Thyroid gland (tissue), 4 donors: ENCODE results near the gene ZNF79. TPM values are rescaled to one million over a fixed set of nuclear protein-coding genes. Genes with fewer than 3 reads are reported as not detected.

Experiments used
- DNase-seq, 2 donors: peaks; one replicate each; pipeline ENCODE4 v3.0.0-alpha.2; 2019
- H3K27ac ChIP-seq, 3 donors: fragments of 200-600 bp; sonication (generic); 1 replicate in 2 of 3; 2 replicates in 1 of 3; pipeline ENCODE4 v1.5.1; 2016 to 2019; ENCODE audit warnings: mild to moderate bottlenecking in 1 of 3, moderate library complexity in 1 of 3
- H3K27me3 ChIP-seq: fragments of 200-600 bp; sonication (generic); one replicate; pipeline ENCODE4 v1.5.1; 2019
- H3K36me3 ChIP-seq, 2 donors: fragments of 200-600 bp; sonication (generic); one replicate each; pipeline ENCODE4 v1.5.1; 2016 to 2019
- H3K4me1 ChIP-seq, 2 donors: fragments of 200-600 bp; sonication (generic); one replicate each; pipeline ENCODE4 v1.5.1; 2017 to 2019
- H3K4me3 ChIP-seq, 3 donors: fragments of 200-600 bp; sonication (generic); replicated peaks in 1 of 3; 1 replicate in 2 of 3; 2 replicates in 1 of 3; pipeline ENCODE4 v1.5.1; 2016; ENCODE audit warnings: mild to moderate bottlenecking in 1 of 3
- H3K9me3 ChIP-seq: fragments of 200-600 bp; sonication (generic); one replicate; pipeline ENCODE4 v1.5.1; 2017
- CTCF ChIP-seq, 6 experiments: fragments of 200-600 bp in 3 of 6; fragments of 450-650 bp in 3 of 6; sonication (generic) in 3 of 6; IDR thresholded peaks; one replicate each; pipeline ENCODE4 v1.5.1; 2016 to 2019; ENCODE audit warnings: antibody characterized with exemption in 6 of 6, mild to moderate bottlenecking in 2 of 6, inconsistent platforms in 1 of 6, moderate library complexity in 1 of 6
- POLR2A ChIP-seq, 2 donors: fragments of 450-650 bp; IDR thresholded peaks; one replicate each; pipeline ENCODE4 v1.6.1; 2017; ENCODE audit warnings: antibody characterized with exemption in 2 of 2, mild to moderate bottlenecking in 2 of 2, moderate library complexity in 1 of 2
- WGBS, 2 donors: methylation state at CpG; one replicate each; pipeline ENCODE4 v1.1.5; 2017; 5-methylcytosine and 5-hydroxymethylcytosine counted together
- intact Hi-C: fragments of 100-400 bp; cut with DNase I; formaldehyde crosslinking; loops from one replicate; pipeline ENCODE4 v1.15.1; 2023
- total RNA-seq, 4 donors: library from RNA; depleted of rRNA; stranded (reverse); fragments of >200 nt; gene quantifications; one replicate each; pipeline ENCODE4 v1.2.3, GENCODE V29; 2016

Gene ZNF79
- total RNA-seq, 4 donors from 2014 or later: 10.6 to 19.4 (median 15.9) TPM

DNA sequence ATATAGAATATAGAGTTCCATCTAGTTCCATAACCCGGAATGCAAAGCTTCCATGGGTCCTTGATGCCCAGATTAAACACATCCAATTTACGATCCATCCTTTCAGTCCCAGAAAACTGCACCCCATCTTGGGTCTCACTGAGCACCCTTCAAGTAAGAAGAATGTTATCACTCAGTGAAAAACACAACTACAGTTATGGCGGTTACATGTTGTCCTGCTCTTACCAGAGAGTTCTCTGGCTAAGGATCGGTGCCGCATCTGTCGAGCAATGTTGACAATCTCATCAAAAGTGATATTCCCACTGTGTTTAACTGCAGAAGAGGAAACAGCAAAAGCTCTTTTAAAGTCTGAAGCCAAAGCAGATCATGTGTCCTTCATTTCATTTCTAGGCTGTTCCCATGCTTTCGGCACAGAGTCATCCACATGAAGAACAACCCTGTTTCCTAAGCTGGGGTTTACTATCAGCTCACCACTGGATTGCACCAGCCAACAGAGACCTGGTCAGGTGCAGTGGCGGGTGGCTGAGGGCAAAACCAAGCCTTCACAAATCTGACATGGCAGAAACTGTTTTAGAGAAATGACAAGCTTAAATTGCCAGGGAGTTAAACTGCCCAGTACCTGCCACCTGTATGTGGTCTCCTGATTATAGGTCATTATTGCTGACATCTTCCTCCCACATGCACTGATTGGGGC is 24.1 kb downstream of the ZNF79 start:
- intact Hi-C loops: no loop called here
- Histone ChIP-seq H3K4me1 (peaks cover 25 to 47% of the 10 kb centered on the region in 2 donors), H3K27me3 (no peaks in the 10 kb centered on the region), H3K4me3 (no peak overlapping the region), H3K36me3 (peaks cover 44% of the 10 kb centered on the region in 2 donors), H3K9me3 (no peaks in the 10 kb centered on the region), H3K27ac (no peak overlapping the region)
- DNase-seq: no peak
- WGBS, 2 donors: 91 to 94% methylated on average over 8 of the region's 8 CpGs
- TF ChIP-seq CTCF (IDR thresholded peaks at IDR 0.05) (no peak), POLR2A (IDR thresholded peaks at IDR 0.05) (no peak)

DNA sequence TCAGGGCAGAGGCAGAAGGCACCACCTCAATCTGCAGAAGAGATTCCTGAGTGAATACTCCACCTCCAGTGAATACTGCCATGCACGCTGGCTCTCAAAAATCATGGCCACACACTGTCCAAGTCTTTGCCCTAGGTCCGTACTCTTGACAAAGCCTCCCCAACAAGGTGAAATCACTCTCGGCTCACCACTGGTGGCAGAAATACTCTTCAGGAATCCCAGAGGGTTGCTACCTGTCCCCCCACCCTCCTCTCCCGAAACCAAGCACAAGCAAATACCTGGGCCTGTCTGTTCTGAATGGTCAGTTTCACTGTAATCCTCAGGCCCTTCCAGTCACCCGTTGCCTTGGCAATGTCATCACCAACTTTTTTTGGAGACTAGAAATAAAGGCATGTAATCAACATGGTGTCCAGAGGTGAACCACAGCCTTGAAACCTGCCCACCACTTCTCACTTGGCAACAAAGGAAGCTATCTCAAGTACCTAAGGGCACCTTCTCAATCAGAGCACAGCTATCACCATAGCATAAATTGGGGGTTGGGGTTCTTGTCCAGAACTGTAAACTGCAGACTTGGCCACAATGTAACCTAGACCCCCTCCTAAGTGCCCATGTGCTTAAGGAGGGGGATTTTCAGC is 25.3 kb downstream of the ZNF79 start:
- peak overlapping the region in 1 of 3 donors; percentile 82 for H3K27ac ChIP-seq
- intact Hi-C loops: no loop called here
- peaks cover 38 to 41% of the 10 kb centered on the region in 2 donors for H3K36me3 ChIP-seq
- no peak for DNase-seq
- H3K9me3 ChIP-seq: no peaks in the 10 kb centered on the region
- TF ChIP-seq CTCF (IDR thresholded peaks at IDR 0.05): no peak
- TF ChIP-seq POLR2A (IDR thresholded peaks at IDR 0.05): no peak
- peaks cover 25 to 41% of the 10 kb centered on the region in 2 donors for H3K4me1 ChIP-seq
- H3K4me3 ChIP-seq: no peak overlapping the region
- 65 to 72% methylated on average over 5 of the region's 5 CpGs for WGBS, 2 donors
- no peaks in the 10 kb centered on the region for H3K27me3 ChIP-seq

- Histone ChIP-seq H3K4me3 (peak overlapping the region; percentile 68 to 78 (median 74)), H3K36me3 (peaks cover 32 to 33% of the 10 kb centered on the region in 2 donors), H3K27me3 (no peaks in the 10 kb centered on the region), H3K27ac (peak overlapping the region; percentile 82 to 90 (median 89)), H3K9me3 (no peaks in the 10 kb centered on the region), H3K4me1 (peaks cover 25 to 38% of the 10 kb centered on the region in 2 donors)
- no peak for TF ChIP-seq POLR2A (IDR thresholded peaks at IDR 0.05)
- TF ChIP-seq CTCF (IDR thresholded peaks at IDR 0.05): no peak
- DNase-seq: no peak
- intact Hi-C loops: no loop called here
- 10 to 13% methylated on average over 13 to 14 of the region's 14 CpGs for WGBS, 2 donors
Measured at GRCh38 chr9:127450243-127450760, 26.1 kb downstream of the ZNF79 start.

DNA sequence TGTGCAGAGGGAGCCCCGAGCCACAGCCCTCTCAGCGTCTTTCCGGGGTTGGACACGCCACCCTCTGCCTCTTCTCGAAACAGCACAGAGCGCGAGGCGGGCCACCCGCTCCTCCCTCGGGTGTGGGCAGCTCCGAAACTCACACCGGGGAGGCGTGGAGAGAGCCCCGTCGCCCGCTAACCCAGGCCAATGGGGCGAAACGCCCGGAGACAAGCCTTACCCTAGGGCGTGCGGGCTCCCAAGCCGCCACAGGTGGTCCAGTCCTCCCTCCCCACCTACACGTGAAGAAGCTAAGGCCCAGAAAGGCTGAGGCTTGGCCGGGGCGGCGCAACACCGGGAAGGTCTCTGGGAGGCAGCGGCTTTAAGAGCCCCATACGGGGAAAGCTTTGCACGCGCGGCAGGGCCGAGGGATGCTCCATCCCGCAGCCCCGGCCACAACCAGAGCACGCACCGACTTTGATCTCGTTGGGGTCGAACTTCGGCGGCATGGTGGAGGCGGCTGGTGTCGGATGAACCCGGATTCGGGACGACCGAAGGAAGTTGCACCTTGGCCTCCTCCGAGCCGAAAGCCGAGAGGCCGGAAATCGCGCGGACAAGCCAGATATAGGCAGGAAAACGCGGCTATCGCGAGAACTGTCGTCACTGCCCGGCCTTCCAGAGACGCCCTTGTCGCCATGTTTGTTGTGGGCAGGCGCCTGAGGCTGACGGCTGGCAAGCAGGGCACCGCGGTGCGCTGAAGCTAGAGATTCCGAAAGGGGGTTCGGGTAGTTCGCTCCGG is 26.8 kb downstream of the ZNF79 start, which contains the start of the genes LRSAM1 and RPL12:
LRSAM1 (plus strand) TSS at position 681 of the 778 bp plus-strand sequence. CDS start 3,018 bp downstream, outside the sequence.
RPL12 (minus strand) TSS at position 577 of the 778 bp plus-strand sequence; CDS start at position 488, 89 bp downstream.
- Histone ChIP-seq H3K36me3 (peaks cover 30 to 31% of the 10 kb centered on the region in 2 donors), H3K27ac (peak within 1 kb of the TSS; percentile 82 to 90 (median 89)), H3K9me3 (no peaks in the 10 kb centered on the region), H3K4me3 (peak within 1 kb of the TSS; percentile 68 to 78 (median 74)), H3K4me1 (peaks cover 25 to 33% of the 10 kb centered on the region in 2 donors), H3K27me3 (no peaks in the 10 kb centered on the region)
- peak; percentile 96 for DNase-seq
- 0% methylated on average over 32 to 35 of the region's 71 CpGs for WGBS, 2 donors
- intact Hi-C loops: no loop called here
- TF ChIP-seq POLR2A (IDR thresholded peaks at IDR 0.05): peak; percentile 99 to 100
- TF ChIP-seq CTCF (IDR thresholded peaks at IDR 0.05): peak in 2 of 6 experiments; percentile 10 to 24
